Measurements from ENCODE around the gene SH3PXD2A.

DNA sequence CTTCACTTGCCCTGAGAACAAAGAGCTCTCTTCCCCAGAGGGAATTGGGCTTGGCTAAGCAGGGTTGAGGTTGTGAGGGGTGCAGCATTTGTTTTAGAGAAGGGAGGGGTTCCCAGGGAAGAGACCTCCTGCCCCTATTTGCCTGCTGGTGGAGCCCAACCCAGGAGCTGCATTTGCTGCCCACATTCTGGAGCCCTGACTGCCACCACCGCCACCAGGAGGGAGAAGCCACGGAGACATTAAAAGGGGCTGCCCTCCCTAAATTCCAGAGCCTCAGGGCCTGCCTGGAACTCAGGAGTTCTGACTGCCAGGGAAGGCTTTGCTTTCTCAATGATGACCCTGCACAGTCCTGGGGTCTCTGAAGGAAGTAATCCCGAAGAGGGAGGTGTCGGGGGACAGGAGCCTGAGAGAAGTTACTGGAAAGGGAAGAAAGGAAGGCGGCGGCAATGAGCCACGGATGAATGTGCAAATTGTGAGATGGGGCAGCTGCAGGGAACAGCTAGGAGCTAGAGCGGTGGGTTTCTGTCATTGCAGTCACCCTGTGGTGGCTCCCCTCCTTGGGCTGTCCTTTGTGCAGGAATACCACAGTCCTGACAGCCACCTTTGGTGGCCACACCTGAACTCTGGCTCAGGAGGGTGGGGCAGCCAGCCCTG is 310.6 kb downstream of the SH3PXD2A start:
- no peak for TF ChIP-seq GATA2 (IDR thresholded peaks at IDR 0.05; ENCODE audit: low read depth, low read length)
- no peak for TF ChIP-seq GATA3 (IDR thresholded peaks at IDR 0.05; ENCODE audit: low read depth, low read length)

All from SH-SY5Y (cell line).